ENCODE measurements around the gene MYL7. TPM values are rescaled to one million over a fixed set of nuclear protein-coding genes. Genes with fewer than 3 reads are reported as not detected.

Gene MYL7
- polyA plus RNA-seq, 2 of the 4 experiments (the other 2 are of a cell fraction): not detected

- no peaks in the 10 kb centered on the region for H3K9me3 ChIP-seq
- POLR2A ChIA-PET: no interaction called here
- no peak for FAIRE-seq
- no peak for ATAC-seq
- no peak for TF ChIP-seq HOXB13 (CRISPR knock-in tag; IDR thresholded peaks at IDR 0.05; ENCODE audit: low read depth)
- no peak for TF ChIP-seq HOXB5 (CRISPR knock-in tag; IDR thresholded peaks at IDR 0.05)
- TF ChIP-seq KDM5A (IDR thresholded peaks at IDR 0.05): no peak
- no peak for TF ChIP-seq KDM1A (IDR thresholded peaks at IDR 0.05; ENCODE audit: low read depth)
- TF ChIP-seq HOXA7 (CRISPR knock-in tag; IDR thresholded peaks at IDR 0.05): no peak
- TF ChIP-seq FOSB (CRISPR knock-in tag; IDR thresholded peaks at IDR 0.05): no peak
- TF ChIP-seq RNF2 (IDR thresholded peaks at IDR 0.05; ENCODE audit: borderline replicate concordance, low read depth): no peak
- TF ChIP-seq ELK1 (IDR thresholded peaks at IDR 0.05; ENCODE audit: low read depth, low read length): no peak
- TF ChIP-seq JUNB (IDR thresholded peaks at IDR 0.05): no peak
- TF ChIP-seq ATOH8 (CRISPR knock-in tag; IDR thresholded peaks at IDR 0.05; ENCODE audit: low read depth): no peak
- TF ChIP-seq CBX2 (IDR thresholded peaks at IDR 0.05; ENCODE audit: borderline replicate concordance, low read depth): no peak
- TF ChIP-seq RARB (CRISPR knock-in tag; IDR thresholded peaks at IDR 0.05): no peak
- no peak for TF ChIP-seq HMGXB4 (CRISPR knock-in tag; IDR thresholded peaks at IDR 0.05; ENCODE audit: borderline replicate concordance)
- no peak for TF ChIP-seq TP53 (CRISPR knock-in tag; IDR thresholded peaks at IDR 0.05)
- TF ChIP-seq FOSL2 (IDR thresholded peaks at IDR 0.05): no peak
- TF ChIP-seq FOSL2 (CRISPR knock-in tag; IDR thresholded peaks at IDR 0.05): no peak
- TF ChIP-seq CEBPB (IDR thresholded peaks at IDR 0.05): no peak
- no peak for TF ChIP-seq CHD2 (IDR thresholded peaks at IDR 0.05; ENCODE audit: low read length, partially characterized antibody)
- DNase-seq (ENCODE audit: low read depth in 1 of 2, low spot score in 1 of 2): no peak
- H3K4me1 ChIP-seq: peaks cover 15% of the 10 kb centered on the region; the same call in 2 of the 3 replicates
- CTCF ChIA-PET: interaction anchor here (0.7 to 0.8 kb wide), 3 partner anchors 9 to 34 kb away, joined by 3 read pairs; no protein-coding TSS in a partner anchor
- H3K4me3 ChIP-seq: no peak overlapping the region
- no peak overlapping the region for H3K4me2 ChIP-seq
- 37% methylated on average over 3 of the region's 3 CpGs for WGBS (ENCODE audit: missing lambda C conversion rate)
- H3K27ac ChIP-seq: no peak overlapping the region
Measured at GRCh38 chr7:44173911-44174693, 33.0 kb upstream of the MYL7 start.

- DNase-seq (ENCODE audit: low read depth in 1 of 2, low spot score in 1 of 2) (no peak), FAIRE-seq (no peak), ATAC-seq (no peak)
- ChIA-PET CTCF (interaction anchor here (0.8 kb wide), 2 partner anchors 10 to 29 kb away, joined by 3 read pairs; no protein-coding TSS in a partner anchor), POLR2A (no interaction called here)
- no peak overlapping the region for H3K4me3 ChIP-seq
- H3K4me2 ChIP-seq: no peak overlapping the region
- peaks cover 9% of the 10 kb centered on the region; the same call in 2 of the 3 replicates for H3K4me1 ChIP-seq
- TF ChIP-seq USF2 (IDR thresholded peaks at IDR 0.05) (no peak), MAFK (IDR thresholded peaks at IDR 0.05; ENCODE audit: partially characterized antibody) (peak; percentile 2)
- H3K27ac ChIP-seq: no peak overlapping the region
- 54% methylated on average over 6 of the region's 6 CpGs for WGBS (ENCODE audit: missing lambda C conversion rate)
- no peaks in the 10 kb centered on the region for H3K9me3 ChIP-seq
Measured at GRCh38 chr7:44172803-44173424, 31.8 kb upstream of the MYL7 start.
